GM21381 (cell line): ENCODE data around the gene ZBTB7C.

Experiments
- ATAC-seq: cut with Tn5 transposase; IDR thresholded peaks from one replicate; pipeline ENCODE4 v1.9.1; 2021; ENCODE audit warnings: mild to moderate bottlenecking, moderate library complexity; ENCODE audit not compliant: unreplicated experiment

Gene ZBTB7C

GRCh38 chr18:48046843-48047242 is 362.3 kb downstream of the ZBTB7C start:
- ATAC-seq = no peak

GRCh38 chr18:48045744-48046143 is 363.4 kb downstream of the ZBTB7C start:
- ATAC-seq = no peak

DNA sequence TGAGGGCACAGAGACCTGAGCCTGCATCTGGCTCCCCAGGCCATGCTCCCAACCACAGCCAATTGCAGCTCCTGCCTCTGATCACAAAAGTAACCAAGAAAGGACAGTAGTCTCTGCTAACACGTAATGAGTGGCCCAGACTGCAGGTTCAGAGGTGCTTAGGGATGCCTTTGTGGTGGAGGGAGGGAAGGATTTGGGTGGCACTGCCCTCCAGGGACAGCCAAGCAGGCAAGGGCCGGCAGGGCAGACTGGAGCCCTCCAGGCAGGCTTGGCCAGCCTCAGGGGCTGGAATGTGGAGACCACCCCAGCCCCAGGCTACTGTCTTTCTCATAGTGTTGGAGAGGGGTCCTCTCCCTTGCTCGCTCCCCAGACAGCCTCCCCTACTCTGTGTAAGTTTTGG is 364.2 kb downstream of the ZBTB7C start:
- no peak for ATAC-seq

- no peak for ATAC-seq
These were observed 366.0 kb downstream of the ZBTB7C start for GRCh38 chr18:48043166-48043565.

GRCh38 chr18:48042431-48042830 is 366.8 kb downstream of the ZBTB7C start:
- ATAC-seq = no peak

- no peak for ATAC-seq
These were observed 368.6 kb downstream of the ZBTB7C start for GRCh38 chr18:48040457-48041110.

DNA sequence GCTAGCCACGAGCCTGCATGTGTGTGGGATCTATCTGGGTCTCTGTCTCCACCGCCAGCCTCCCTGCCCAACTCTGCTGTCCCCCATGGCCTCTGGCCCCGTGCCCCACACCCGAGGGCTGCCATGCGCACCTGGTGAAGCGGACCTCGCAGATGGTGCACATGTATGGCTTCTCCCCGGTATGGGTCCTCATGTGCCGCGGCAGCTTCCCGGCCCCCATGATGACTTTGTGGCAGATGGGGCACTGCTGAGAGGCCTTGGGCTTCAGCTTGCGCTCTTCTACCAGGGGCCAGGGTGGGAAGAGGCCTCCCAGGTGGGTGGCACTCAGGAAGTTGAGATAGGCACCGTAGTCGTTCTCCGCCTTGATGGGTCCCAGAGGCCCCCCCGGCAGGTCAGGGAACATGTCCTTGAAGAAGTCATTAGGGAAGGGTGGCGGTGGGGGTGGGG is 369.4 kb downstream of the ZBTB7C start:
- no peak for ATAC-seq

- no peak for ATAC-seq
These were observed 370.5 kb downstream of the ZBTB7C start for GRCh38 chr18:48038636-48039035.

DNA sequence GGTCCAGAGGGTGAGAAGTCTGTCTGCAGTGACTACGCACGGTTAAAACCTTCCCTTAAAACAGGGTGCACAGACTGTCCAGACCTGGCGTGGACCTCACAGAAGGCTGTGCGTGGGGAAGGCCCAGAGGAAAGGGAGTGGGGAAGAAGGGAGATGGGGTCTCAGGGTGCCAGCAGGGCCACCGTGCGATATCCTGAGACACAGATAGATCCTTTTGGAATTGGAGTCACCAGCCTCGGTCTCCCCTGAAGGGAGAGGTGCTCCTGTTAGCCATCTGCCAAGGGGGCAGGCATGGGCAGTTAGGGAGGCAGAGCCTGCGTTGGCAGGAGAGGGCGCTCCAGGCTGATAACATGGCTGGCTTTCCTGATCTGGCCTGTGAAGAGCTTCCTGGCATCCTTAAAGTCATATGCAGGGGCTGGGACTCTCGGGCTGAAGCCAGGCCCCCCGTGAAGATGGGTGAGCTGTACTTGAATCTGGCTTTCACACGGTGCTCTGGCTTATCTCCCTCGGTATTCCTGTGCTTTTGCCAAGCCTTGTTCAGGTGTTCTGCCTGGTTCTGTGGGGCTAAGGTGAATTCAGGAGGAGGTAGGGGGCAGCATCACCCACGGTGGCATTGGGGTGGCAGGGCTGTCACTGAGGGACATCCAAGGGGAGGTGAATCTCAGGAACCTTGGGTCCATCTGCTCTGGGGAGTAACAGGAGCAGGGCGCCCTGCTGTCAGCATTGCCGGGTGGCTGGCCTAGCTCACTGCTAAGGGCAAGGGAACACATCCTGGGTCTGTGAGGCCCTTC is 371.5 kb downstream of the ZBTB7C start:
- ATAC-seq = no peak

GRCh38 chr18:48036641-48037421 is 372.4 kb downstream of the ZBTB7C start:
- no peak for ATAC-seq

DNA sequence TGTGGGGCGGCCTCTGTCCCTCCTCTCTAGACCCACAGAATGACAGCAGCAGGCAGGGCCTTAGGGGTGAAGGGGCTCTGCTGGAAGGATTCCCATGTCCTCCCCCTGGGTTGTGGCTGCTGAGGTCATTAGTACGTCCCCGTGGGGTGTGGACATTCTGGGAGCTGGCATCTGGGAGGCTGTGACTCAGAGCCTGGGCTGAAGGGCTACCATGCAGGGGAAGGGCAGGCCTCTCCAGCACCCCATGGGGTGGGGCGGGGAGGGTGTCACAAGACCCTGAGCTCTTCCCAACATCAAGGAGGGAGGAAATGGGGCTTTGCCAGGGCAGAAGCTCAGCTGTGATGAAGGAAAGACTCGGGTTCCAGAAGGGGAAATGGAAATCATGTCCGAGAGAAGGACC is 373.0 kb downstream of the ZBTB7C start:
- no peak for ATAC-seq

GRCh38 chr18:48035556-48035860 is 373.7 kb downstream of the ZBTB7C start:
- no peak for ATAC-seq

DNA sequence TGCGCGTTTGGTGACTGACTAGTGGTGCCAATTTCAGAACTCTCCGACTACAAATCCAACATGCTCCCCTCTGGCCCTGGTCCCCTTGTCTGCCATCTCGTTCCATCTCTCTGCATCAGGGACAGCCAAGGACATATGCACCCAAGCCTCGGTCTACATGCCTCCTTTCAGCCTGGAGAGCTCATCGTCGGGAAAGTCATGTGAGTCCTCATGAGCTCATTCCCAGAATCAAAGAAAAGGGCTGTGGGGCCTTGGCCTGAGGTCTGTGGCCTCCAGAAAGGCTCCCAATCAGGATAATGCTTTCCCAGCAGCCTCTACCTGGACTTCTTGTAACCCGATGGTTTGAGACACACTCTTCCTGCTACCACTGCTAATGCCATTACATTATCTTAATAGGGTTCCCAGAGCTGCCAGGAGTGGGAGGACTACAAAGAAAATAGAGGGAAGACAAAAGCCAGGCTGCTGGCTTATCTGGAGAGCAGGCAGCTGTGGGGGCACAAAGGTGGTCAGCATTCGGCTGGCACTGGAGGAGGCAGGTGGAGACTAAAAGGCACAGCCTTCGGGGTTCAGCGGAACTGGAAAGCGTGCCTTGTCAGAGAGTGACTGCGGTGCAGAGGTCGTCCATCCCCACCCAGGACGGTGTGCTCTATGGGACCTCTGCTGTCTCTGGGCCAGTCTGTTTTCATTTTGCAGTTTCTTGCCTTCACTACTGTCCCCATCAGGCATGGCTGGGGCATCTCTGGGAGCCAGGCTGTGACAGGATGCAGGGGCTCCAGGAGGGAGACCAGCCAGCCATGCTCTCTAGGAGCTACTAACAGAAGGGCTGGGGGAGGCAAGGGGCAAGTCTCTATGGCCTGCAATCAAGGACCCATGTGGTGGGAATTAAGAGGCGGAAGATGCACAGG is 374.3 kb downstream of the ZBTB7C start:
- no peak for ATAC-seq

DNA sequence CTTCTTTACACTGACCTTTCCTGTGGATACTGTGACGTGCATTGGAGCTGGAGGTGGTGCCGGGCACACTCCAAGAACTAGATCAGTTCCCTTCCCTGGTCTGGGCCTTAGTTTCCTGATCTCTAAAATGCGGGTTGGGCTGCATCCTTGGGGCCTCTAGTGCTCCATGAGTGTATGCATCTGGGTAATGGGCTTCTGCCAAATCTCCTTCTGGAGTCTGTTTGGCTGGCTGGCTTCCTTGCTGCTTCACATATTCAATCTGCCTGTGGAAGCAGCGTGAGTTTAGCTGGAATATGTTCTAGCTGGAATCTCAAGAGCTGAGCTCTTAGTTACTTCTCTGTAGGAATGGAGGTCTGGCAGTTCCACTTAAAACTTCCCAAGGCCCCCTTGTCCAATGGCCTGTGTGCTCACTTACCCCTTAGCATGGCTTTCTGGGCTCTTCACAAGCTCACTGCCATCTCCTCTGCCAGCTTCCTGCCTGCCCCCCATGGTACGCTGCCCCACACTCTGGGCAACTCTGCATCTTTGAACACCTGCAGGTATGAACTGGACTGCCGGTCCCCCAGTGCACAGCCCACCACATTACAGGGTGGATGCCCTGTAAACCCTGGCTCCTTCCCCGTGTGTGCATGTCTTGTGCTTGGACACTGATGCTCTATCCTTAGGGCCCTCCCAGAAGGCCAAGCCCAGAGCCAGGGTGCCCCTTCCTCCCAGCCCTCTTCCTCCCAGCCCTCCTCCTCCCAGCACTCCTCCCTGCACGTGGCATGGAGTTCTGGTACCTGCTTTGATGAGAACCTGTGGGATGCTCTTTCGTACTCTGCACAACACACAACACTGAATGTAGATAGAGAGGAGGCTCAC is 375.2 kb downstream of the ZBTB7C start:
- ATAC-seq = no peak

DNA sequence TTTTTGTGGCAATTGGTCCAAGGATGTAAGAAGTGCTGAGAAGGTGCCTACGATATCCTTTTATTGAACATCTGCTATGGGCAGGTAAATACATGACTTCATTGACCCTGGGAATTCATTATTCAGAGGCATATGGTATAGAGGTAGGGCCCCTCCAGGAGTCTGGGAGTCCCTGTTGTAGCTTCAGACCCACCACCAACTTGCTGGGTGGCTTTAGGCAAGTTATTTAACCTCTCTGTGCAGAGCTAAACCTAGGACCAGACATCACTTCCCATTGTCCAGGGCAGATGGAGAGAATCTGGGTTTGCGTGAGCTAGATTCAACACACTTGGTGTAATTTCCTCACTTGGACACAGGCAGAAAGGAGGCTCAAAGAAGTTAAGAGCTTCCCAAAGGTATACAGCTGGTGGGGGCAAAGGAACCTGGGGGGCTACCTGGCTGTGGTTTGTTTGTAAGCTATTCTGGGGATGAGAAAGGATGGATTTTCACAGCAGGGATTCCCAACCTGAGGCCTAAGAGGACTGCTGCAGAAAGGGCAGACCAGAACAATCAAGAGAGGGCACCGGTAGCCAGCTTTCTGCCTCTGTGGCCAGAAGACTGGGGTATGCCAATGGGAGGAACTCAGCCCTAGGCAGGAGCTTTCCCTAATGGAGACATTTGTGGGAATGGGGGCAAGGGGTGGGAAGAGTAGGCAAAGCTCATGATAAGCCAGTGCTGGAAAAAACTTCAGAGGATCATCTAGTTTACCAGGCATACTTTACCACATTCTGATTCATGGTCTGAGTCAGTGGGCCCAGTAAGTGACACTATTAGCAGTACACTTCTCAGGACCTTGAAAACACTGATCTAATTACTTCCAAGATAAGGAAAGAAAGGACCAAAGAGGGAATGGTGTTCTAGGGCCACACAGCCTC is 376.1 kb downstream of the ZBTB7C start:
- no peak for ATAC-seq

DNA sequence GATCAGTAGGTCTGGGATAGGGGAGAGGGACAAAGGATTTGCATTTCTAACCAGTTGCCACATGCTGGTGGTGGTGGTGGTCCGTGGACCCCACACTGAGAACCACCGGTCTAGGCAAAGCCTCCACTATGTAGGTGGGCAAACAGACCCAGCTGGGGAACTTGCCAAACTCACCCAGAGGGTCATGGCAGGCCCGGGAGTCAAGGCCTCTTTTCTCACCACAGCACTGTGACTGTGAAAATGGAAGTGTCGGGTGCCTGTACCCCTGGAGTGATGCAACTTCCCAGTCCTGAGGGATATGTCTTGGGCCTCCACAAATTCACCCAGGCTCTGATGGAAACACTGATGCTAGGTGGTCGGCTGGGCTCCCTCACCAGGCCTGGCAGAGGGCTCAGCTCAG is 377.5 kb downstream of the ZBTB7C start:
- no peak for ATAC-seq

DNA sequence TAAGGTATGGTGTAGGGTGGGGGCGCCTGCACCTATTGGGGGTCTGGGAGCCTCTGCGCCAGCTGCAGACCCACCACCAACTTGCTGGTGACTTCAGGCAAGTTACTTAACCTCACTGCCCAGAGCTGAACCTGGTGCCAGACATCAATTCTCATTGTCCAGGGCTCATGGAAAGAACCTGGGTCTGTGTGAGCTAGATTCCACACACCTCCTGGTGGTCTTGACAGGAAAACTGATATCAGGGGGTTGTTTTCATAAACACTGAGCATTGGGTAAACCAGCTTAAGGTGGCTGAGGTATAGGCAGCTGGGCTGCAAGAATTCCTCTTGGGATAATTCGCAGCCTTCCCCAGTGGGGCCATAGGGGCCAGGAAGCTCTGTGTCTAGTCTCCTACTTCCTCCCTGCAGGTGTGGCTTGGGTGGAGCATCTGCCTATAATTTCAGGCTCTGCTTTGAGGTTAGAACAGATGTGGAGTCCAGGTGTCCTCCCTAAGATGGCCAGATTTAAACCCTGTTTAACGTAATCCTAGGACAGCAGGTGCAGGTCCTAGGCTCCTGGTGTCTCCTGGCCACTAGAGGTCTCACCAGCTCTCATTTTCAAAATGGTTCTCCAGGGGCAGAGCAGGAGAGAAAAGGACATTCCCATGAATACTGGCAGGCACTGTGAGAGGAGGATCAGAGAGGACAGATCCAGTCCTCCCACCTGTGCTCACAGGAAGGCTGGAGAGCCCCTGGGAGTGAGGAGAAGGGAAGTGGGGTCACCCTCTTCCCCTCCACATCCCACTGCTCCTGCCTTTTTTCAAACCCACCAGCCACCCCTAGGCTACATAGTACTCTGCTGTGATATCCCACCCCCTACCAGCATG is 378.3 kb downstream of the ZBTB7C start:
- no peak for ATAC-seq
